H9 (cell line): Measurements from ENCODE around the gene HSD17B8. TPM values are rescaled to one million over a fixed set of nuclear protein-coding genes. Genes with fewer than 3 reads are reported as not detected.
A peak's percentile ranks its signal among the peaks of the same experiment; 100 is the strongest.

Source experiments
- DNase-seq: peaks from one replicate; pipeline ENCODE4 v3.0.0-alpha.2; 2017
- H2AFZ ChIP-seq: one replicate; pipeline ENCODE4 v1.6.1; 2013; ENCODE audit warnings: mild to moderate bottlenecking, low read length, control low read depth, moderate library complexity
- H2AK5ac ChIP-seq: 2 replicates; pipeline ENCODE4 v1.6.1; 2013; ENCODE audit warnings: low read length, control low read depth, mixed read lengths; ENCODE audit not compliant: insufficient read length
- H2BK120ac ChIP-seq: one replicate; pipeline ENCODE4 v1.6.1; 2013; ENCODE audit warnings: low read depth, mild to moderate bottlenecking, low read length, control low read depth, inconsistent platforms; ENCODE audit not compliant: poor library complexity, severe bottlenecking
- H2BK12ac ChIP-seq: 2 replicates; pipeline ENCODE4 v1.6.1; 2013; ENCODE audit warnings: low read length, control low read depth, mixed read lengths, low read depth; ENCODE audit not compliant: insufficient read length
- H2BK15ac ChIP-seq: 2 replicates; pipeline ENCODE4 v1.6.1; 2013; ENCODE audit warnings: low read depth, low read length, control low read depth
- H2BK20ac ChIP-seq: one replicate; pipeline ENCODE4 v1.6.1; 2013; ENCODE audit warnings: low read depth, mild to moderate bottlenecking, low read length, control low read depth, inconsistent platforms; ENCODE audit not compliant: poor library complexity, severe bottlenecking
- H2BK5ac ChIP-seq: 2 replicates; pipeline ENCODE4 v1.6.1; 2013; ENCODE audit warnings: low read length, control low read depth, mixed read lengths; ENCODE audit not compliant: insufficient read length
- H3K14ac ChIP-seq: 2 replicates; pipeline ENCODE4 v1.6.1; 2013; ENCODE audit warnings: low read length, control low read depth; ENCODE audit not compliant: insufficient read depth
- H3K18ac ChIP-seq: 2 replicates; pipeline ENCODE4 v1.6.1; 2013; ENCODE audit warnings: low read depth, mild to moderate bottlenecking, mixed read lengths, low read length, control low read depth; ENCODE audit not compliant: insufficient read length
- H3K23ac ChIP-seq: 2 replicates; pipeline ENCODE4 v1.6.1; 2013; ENCODE audit warnings: low read length, control low read depth, mixed read lengths, low read depth; ENCODE audit not compliant: insufficient read length
- H3K23me2 ChIP-seq: 2 replicates; pipeline ENCODE4 v1.6.1; 2013; ENCODE audit warnings: low read depth, mild to moderate bottlenecking, mixed read lengths, low read length, control low read depth; ENCODE audit not compliant: insufficient read length, poor library complexity, severe bottlenecking
- H3K27ac ChIP-seq: 2 replicates; pipeline ENCODE4 v1.5.1; 2013; ENCODE audit warnings: low read length, control low read depth, mixed read lengths, low read depth; ENCODE audit not compliant: insufficient read length
- H3K27me3 ChIP-seq: 2 replicates; pipeline ENCODE4 v1.6.1; 2013; ENCODE audit warnings: low read length, control low read depth, inconsistent platforms; ENCODE audit not compliant: insufficient read depth
- H3K4ac ChIP-seq: 2 replicates; pipeline ENCODE4 v1.6.1; 2013; ENCODE audit warnings: low read depth, mild to moderate bottlenecking, control low read depth, inconsistent platforms, low read length, moderate library complexity
- H3K4me1 ChIP-seq: 2 replicates; pipeline ENCODE4 v1.6.1; 2013; ENCODE audit warnings: low read length, control low read depth, inconsistent platforms; ENCODE audit not compliant: insufficient read depth
- H3K4me2 ChIP-seq: 2 replicates; pipeline ENCODE4 v1.6.1; 2013; ENCODE audit warnings: low read length, control low read depth, mixed read lengths; ENCODE audit not compliant: insufficient read length, insufficient read depth
- H3K56ac ChIP-seq: 2 replicates; pipeline ENCODE4 v1.6.1; 2013; ENCODE audit warnings: low read depth, mild to moderate bottlenecking, mixed read lengths, low read length, control low read depth; ENCODE audit not compliant: insufficient read length
- H3K79me1 ChIP-seq: 2 replicates; pipeline ENCODE4 v1.6.1; 2013; ENCODE audit warnings: low read depth, mild to moderate bottlenecking, moderate library complexity, low read length, control low read depth, inconsistent platforms; ENCODE audit not compliant: insufficient read depth, poor library complexity, severe bottlenecking
- H3K79me2 ChIP-seq: 2 replicates; pipeline ENCODE4 v1.6.1; 2013; ENCODE audit warnings: low read length, control low read depth, inconsistent platforms; ENCODE audit not compliant: insufficient read depth
- H3K9ac ChIP-seq: 2 replicates; pipeline ENCODE4 v1.6.1; 2013; ENCODE audit warnings: low read length, control low read depth, mixed read lengths; ENCODE audit not compliant: insufficient read length; ENCODE audit errors: extremely low read depth
- H3K9me3 ChIP-seq: one replicate; pipeline ENCODE4 v1.6.1; 2013; ENCODE audit warnings: low read depth, low read length, inconsistent platforms; ENCODE audit not compliant: control insufficient read depth
- H3T11ph ChIP-seq: one replicate; pipeline ENCODE4 v1.6.1; 2013; ENCODE audit warnings: mild to moderate bottlenecking, low read length, control low read depth, inconsistent platforms
- H4K20me1 ChIP-seq: one replicate; pipeline ENCODE4 v1.6.1; 2013; ENCODE audit not compliant: control insufficient read depth, insufficient read length, insufficient read depth
- H4K5ac ChIP-seq: 2 replicates; pipeline ENCODE4 v1.6.1; 2013; ENCODE audit warnings: low read depth, mild to moderate bottlenecking, mixed read lengths, low read length, control low read depth; ENCODE audit not compliant: insufficient read length
- H4K8ac ChIP-seq: replicated peaks from 2 replicates; pipeline ENCODE4 v1.6.1; 2013; ENCODE audit warnings: low read length, control low read depth, mixed read lengths, low read depth; ENCODE audit not compliant: insufficient read length
- H4K91ac ChIP-seq: 2 replicates; pipeline ENCODE4 v1.6.1; 2013; ENCODE audit warnings: low read depth, mild to moderate bottlenecking, moderate library complexity, mixed read lengths, low read length, control low read depth; ENCODE audit not compliant: insufficient read length
- H3K27ac Mint-ChIP-seq, 3 experiments: 2 replicates in 2 of 3; 3 replicates in 1 of 3; pipeline ENCODE4 v1.8.0; 2020 to 2021; ENCODE audit warnings: mixed read lengths in 3 of 3, mild to moderate bottlenecking in 1 of 3, moderate library complexity in 1 of 3
- H3K27me3 Mint-ChIP-seq: 2 replicates; pipeline ENCODE4 v1.8.0; 2021; ENCODE audit warnings: low read depth, mild to moderate bottlenecking, moderate library complexity, mixed read lengths
- H3K36me3 Mint-ChIP-seq, 3 experiments: 2 replicates in 2 of 3; 3 replicates in 1 of 3; pipeline ENCODE4 v1.8.0; 2020 to 2021; ENCODE audit warnings: low read depth in 3 of 3, mixed read lengths in 3 of 3; ENCODE audit not compliant: insufficient read depth in 1 of 3
- H3K4me1 Mint-ChIP-seq, 2 experiments: 2 replicates each; pipeline ENCODE4 v1.8.0; 2020; ENCODE audit warnings: mixed read lengths in 2 of 2
- H3K4me3 Mint-ChIP-seq, 2 experiments: 2 replicates in 1 of 2; 3 replicates in 1 of 2; pipeline ENCODE4 v1.8.0; 2020 to 2021; ENCODE audit warnings: mild to moderate bottlenecking in 2 of 2, mixed read lengths in 2 of 2, moderate library complexity in 1 of 2
- H3K9me3 Mint-ChIP-seq, 2 experiments: 2 replicates in 1 of 2; 3 replicates in 1 of 2; pipeline ENCODE4 v1.8.0; 2020; ENCODE audit warnings: mild to moderate bottlenecking in 2 of 2, mixed read lengths in 2 of 2, moderate library complexity in 1 of 2
- CTCF ChIP-seq: fragments of 200-600 bp; sonication (generic); conservative IDR thresholded peaks from 3 replicates; pipeline ENCODE4 v1.8.0; 2021; ENCODE audit warnings: antibody characterized with exemption, mild to moderate bottlenecking
- WGBS: extraction: QIAGEN DNeasy Blood & Tissue Kit; methylation state at CpG from one replicate; pipeline ENCODE4 v1.1.7; 2013; ENCODE audit warnings: missing lambda C conversion rate, low lambda C conversion rate, mixed read lengths; ENCODE audit not compliant: insufficient read length; ENCODE audit errors: extremely low coverage; 5-methylcytosine and 5-hydroxymethylcytosine counted together
- total RNA-seq: library from RNA; stranded (reverse); gene quantifications from 2 replicates; pipeline ENCODE4 v1.2.1, GENCODE V29; 2021

HSD17B8 gene
- total RNA-seq, 1 experiment from 2014 or later: 7.1 TPM

GRCh38 chr6:33156561-33156960, 47.9 kb upstream of the HSD17B8 start:
- Histone ChIP-seq H3K9me3 (no peaks in the 10 kb centered on the region), H2BK15ac (no peak overlapping the region), H2AK5ac (no peak overlapping the region), H3K14ac (no peak overlapping the region), H3K56ac (no peak overlapping the region), H2BK20ac (no peak overlapping the region), H3K79me1 (no peaks in the 10 kb centered on the region), H3K4me1 (no peaks in the 10 kb centered on the region; the same call in 1 of the 2 replicates), H3K27me3 (no peaks in the 10 kb centered on the region), H2BK5ac (no peak overlapping the region), H4K20me1 (no peaks in the 10 kb centered on the region), H4K8ac (no peak overlapping the region), H3K23me2 (peaks cover 1% of the 10 kb centered on the region), H2BK120ac (no peak overlapping the region), H2AFZ (no peak overlapping the region), H4K5ac (no peak overlapping the region), H3T11ph (no peak overlapping the region), H3K4ac (no peak overlapping the region), H3K9ac (no peak overlapping the region), H3K23ac (no peak overlapping the region), H4K91ac (no peak overlapping the region), H3K27ac (no peak overlapping the region), H2BK12ac (no peak overlapping the region), H3K4me2 (no peak overlapping the region), H3K79me2 (no peaks in the 10 kb centered on the region), H3K18ac (no peak overlapping the region)
- Mint-ChIP-seq H3K36me3 (peaks cover 4 to 10% (median 10%) of the 10 kb centered on the region in 3 experiments; a peak in 6 of 7 replicates), H3K4me3 (no peak overlapping the region), H3K4me1 (peaks cover 7 to 12% of the 10 kb centered on the region in 2 experiments), H3K9me3 (peaks cover 12 to 14% of the 10 kb centered on the region in 2 experiments), H3K27ac (peak overlapping the region in 1 of 3 experiments; percentile 5; a peak in 1 of 7 replicates), H3K27me3 (peaks cover 25% of the 10 kb centered on the region)
- no peak for TF ChIP-seq CTCF
- DNase-seq: no peak
- no CpG with 5 or more reads among the region's 6 CpGs for WGBS
